ENCODE measurements around the gene HLCS.
"Not testable (repeated sequence)": the region's sequence is repeated elsewhere in the genome, so short reads cannot be mapped to it uniquely, and the experiment has no call there.

The HLCS gene

DNA sequence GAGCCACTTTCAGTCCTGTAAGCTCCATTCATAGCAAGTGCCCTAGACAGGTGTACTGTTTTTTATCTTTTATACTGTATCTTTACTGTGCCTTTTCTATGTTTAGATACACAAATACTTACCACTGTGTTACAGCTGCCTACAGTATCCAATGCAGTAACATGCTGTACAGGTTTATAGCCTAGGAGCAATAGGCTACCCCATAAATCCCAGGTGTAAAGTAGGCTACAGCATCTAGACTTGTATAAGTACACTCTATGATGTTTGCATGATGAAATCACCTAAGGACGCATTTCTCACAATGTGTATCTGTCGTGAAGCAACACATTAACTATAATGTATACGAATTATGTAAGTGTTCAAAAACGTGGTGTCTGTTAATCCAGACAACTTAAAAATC, 10.7 kb downstream of the HLCS start:
- no peak for DNase-seq

DNA sequence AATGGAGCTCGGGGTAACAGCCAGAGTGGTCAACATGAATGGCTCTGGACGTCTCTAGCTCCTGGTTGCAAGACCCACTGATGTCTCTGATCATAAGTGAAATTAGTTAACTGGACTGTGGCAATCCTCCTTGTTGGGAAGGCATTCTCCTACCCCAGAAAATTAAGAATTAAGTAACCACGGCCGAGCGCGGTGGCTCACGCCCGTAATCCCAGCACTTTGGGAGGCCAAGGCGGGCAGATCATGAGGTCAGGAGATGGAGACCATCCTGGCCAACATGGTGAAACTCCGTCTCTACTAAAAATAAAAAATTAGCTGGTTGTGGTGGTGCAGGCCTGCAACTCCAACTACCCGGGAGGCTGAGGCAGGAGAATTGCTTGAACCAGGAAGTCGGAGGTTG, 14.1 kb downstream of the HLCS start:
- not testable (repeated sequence) for DNase-seq

DNA sequence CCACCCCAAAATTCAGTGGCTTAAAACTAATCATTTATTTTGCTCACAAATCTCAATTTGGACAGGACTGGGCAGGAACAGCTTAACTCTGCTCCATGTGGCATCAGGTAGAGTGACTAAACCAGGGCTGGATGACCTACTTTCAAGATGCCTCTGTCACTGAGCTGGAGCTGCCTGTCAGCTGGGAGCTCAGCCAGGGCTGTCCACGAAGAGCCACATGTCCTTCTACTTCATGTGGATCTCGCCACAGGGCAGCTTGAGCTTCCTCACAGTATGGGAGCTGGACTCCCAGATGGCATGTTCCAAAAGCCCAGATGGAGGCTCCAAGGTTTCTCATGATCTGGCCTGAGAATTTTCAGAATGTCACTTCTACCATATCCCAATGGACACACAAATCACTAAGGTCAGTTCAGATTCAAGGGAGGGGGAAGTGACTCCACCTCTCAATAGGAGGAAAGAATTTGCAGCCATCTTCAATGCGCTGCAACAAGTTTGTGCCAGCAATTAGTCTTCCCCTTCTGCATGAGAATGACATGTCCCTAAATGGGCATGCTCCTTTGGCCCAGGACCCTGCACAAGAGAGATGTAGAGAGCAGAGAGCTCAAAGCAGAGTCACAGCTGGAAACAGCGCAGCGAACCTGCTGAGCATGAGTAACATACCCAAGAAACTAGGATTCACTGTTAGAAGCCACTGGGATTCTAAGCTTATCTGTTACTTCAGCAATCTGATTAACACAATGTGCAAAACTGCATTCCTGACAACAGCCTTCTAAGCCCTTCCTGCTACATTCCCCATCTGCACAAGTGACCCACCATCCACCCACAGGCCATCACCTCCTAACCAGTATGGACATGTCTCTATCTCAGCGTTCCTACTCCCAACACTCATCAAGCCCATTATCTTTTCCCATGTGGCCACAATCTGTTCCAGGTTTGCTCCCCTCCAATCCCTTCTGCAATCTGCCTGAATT, 17.0 kb downstream of the HLCS start:
- no peak for DNase-seq

DNA sequence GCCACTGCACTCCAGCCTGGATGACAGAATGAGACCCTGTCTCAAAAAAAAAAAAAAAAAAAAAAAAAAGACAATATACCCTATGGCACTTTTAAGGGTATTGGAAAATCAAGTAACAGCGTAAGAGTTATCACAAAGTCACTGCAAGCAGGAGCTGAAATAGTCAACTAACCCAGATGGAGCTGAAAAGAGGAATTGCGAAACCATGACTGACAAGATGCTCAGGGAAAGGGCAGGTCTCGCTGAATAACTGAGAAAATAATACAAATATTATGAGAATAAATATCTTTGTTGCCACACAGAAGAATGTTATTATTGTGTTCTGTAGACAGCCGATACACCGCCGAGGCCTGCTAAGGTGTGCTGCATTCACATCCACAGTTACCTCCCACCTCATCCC, 17.8 kb downstream of the HLCS start:
- DNase-seq, result no peak

DNA sequence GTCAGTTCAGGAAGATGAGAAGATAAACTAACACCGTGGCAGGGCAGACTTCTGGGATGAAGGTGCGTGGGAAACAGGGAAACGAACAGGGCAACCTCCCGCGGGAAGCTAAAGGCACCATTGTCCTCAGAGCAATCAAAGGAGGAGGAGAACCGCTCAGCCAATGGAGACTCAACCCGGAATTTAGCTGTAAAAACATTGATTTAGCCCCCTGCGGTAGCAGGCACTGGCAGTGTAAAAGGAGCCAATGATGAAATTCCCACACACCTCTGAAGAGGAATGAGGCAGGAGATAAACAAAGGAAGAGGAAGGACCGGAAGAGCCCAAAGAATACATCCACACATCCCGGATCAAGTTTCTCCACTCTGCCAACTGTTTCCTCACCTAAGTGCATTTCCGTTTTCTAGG, 19.5 kb downstream of the HLCS start:
- no peak for DNase-seq

DNA sequence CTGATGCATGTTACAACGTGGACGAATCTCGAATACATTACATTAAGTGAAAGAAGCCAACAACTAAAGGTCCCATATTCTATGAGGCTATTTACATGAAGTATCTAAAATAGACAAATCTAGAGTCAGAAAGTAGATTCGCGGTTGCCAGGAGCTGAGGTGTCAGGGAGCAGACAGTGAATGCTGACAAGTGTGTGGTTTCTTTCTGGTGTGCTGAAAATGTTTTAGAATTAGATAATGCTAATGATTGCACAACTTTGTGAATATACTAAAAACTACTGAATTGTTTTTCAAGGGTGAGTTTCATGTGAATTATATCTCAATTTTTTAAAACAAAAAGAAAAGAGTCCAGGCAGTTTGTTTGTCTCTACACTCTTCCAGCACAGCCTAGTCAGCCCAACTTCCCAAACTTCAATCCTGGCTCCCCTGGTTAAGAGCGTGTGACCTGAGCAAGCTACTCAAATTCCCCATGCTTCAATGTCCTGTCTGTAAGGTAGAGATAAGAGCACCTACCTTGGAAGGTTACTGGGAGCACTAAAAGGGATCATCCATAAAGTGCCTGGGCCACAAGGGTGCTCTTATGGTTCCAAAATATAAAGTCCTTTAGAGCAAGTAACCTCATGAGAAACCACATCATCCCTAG, 20.9 kb downstream of the HLCS start:
- no peak for DNase-seq

DNA sequence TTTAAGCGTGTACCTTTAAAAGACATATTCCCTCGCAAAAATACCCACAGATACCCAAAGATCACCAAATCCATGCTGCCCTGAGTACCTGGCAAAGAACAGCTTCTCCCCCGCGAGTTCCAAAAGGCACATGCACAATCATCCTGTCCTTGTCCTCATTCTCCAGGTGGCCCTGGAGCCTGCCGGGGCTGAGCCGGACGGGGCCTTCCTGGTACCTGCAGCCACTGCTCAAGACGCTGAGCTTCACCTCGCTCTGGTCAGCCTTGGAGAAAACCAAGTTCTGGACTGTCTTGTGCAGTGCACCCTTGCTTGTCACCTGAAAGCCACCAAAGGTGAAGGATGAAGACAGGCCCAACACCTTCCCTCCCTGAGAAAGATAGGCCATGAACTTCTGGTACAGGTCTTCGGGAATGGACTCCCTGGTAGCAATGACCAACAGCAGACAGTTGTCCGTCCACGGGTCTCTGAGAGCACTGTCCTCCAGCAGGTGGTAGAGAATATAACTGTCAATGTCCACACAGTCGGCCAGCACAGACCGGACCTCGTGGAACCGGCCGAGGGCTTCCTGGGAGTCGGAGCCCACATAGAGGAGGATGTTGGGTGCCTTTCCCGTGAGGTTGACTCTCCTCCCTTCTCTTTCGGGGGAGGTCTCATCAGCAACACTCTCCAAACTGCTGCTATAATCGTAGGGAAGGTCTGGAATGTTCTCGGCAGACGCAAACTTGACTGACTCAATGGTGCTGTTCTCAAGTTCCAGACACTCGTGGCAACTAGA, 29.9 kb downstream of the HLCS start:
- no peak for DNase-seq

DNA sequence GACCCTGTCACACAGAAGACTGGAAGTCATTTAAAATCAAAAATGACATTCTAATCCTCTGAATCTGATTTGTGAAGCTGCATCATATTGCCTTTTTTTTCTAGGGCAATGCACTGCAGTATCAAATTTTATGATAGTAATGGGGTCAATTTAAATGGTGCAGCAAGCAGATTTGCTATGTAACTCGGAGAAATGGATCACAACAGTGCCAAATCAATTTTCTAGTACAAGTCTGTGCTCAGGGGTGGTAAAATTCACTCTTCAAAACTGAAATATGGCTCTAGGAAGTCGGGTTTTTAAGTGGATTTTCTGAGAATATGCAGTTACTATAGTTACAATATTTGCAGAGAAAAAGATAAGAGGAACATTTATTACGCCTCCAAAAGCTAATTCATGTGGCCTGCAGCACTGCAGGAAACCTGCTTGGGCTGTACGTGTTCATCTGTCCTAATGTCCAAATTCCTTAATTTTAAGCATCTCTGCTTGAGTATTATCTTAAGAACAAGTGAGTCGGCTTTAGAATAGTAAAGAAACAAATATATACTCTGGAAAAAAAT, 31.5 kb downstream of the HLCS start:
- no peak for DNase-seq

DNA sequence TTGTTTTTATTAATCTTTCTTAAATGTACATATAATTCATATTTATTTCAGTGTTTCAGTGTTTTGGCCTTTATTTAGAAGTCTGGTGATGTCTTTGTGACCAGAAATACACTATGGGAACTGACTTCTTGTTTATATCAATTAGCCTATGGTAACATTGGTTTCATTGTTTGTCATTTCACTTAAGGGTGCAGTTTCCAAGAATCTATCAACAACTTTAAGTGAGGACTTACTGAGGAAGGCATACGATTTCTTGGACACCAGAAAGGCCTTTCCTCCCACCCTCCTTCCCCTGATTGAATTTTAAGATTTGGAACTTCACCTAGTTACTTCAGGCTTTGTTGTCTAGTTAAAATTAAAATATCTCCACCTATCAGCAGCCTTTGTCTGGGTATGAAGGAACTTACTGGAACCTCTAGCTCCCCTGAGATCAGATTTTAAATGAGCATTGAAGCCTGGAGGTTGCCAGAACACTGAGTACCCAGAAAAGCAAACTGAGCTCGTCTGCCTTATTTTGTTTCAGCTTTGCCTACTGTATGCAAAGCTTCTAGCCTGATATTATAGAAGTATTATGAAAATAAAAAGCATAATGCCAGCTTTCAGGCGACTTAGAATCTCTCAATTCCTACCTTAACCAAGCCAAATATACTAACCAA, 34.2 kb downstream of the HLCS start:
- DNase-seq, result no peak

DNA sequence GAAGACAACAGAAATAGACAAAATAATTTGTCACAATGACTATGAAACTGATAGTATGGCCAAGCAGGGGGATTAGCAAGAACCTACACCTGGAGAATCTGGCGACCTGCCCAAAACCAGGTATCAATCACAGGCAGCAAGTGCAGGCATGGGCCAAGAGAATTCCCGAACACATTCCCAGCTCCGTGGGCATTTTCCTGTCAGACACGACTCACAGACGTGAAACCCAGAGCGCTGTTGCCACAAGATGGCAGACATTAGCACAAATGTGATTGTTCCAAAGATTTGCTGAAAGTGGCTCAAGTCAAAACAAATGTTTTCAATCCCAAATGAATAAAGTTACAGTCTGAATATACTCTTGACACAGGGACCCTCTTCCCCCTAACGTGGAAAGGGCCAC, 36.8 kb downstream of the HLCS start:
- DNase-seq, result no peak

DNA sequence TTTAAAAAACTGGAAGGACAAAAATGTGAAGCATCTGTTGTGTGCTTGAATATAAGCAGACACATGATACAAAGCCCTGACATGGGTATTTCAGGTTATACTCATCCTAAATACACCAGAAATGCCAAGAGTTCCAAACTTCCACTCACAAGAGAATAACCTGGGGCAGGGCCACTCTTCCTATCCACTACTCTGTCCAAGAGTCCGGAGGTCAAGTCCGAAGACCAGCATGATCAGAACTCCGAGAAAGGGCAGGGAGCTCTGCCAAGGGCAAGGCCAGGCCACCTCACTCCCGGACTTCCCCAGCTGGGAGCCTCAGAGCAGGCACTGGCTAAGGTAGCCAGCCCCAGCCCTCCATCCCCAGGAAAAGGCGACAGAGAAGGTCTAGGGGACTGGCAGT, 37.5 kb downstream of the HLCS start:
- DNase-seq, result no peak

DNA sequence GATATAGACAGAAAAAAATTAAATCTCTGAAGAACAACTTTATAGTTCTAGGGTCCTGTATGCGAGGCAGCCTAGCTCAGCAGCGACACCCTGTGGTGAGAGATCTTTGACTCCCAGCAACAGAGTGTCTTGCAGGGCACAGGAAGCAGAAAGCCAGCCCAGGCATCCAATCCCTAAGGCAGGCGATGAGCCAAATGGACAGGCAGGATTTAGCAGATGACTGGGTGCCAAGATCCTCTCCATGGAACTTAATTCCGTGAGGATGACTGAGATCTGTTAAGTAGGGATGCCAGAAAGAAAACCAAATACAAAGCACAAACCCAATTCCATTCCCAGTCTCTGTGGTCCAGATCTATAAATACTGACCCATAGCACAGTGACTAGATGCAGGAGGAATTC, 38.8 kb downstream of the HLCS start:
- peak; percentile 93 for DNase-seq

DNA sequence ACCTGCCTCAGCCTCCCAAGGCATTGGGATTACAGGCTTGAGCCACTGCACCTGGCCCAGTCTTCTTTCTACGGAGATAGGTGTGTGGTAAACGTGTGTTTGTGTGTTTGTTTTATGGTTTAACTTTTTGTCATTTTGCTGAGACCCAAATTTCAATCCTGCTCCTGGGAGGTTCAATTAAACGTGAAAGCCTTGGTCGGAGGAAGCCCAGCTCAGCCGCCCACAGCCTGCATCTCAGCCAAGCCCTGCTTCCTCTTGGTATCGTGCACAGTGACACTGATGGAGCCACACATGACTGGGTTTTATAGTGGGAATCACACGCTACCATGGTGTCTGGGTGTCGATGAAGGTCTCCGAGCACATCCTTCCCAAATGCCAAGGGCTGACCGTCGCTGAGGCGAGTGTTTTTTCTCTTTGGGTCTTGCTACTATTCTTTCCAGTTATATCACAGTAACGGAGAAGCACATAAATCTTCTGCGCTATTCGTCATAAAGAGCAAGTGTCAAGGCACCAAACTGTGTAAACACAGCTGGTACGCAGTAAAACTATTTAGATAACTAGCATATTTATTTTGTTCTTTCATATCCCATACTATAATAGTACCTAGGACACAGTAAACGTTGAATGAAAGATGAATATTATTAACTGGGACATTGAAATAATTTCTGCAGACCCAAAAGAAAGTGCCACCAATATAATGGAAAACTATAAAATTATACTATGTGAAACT, 39.3 kb downstream of the HLCS start:
- DNase-seq, result no peak

DNA sequence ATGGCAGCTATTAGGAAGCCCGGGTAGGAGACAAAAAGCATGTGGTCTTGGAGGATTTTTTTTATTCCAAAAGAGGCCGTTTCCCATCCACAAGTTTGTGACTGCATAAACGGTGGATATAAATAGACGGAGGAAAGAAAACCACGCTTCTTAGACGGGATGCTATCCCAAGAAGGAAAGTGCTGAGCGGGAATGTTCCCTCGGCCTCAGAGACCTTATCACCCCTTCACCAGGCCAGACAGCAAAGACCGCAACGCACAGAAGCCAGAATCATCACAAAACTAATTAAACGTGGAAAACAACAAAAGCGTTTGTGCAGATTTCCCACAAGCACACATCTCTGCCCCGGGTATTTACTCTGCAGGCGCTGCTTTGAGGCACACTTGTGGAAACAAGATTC, 43.2 kb downstream of the HLCS start:
- DNase-seq, result no peak

DNA sequence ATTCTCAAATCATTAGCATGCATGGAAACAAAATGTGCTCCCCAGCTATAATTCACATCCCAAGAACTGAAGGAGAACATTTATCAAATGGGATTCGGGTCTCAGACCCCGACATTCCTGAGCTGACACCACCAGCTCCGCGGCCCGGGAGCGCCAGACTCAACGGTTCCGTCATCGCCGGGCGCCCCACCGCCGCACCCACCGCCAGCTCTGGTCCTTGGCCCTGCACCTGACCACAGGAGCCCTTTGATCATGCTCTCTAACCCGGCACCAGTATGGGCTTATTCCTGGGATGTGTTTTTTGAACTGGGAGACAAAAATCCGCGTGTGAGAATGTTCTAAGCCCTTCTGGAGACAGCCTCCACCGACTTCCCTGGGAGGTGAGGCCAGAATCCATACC, 43.6 kb downstream of the HLCS start:
- DNase-seq, result no peak

DNA sequence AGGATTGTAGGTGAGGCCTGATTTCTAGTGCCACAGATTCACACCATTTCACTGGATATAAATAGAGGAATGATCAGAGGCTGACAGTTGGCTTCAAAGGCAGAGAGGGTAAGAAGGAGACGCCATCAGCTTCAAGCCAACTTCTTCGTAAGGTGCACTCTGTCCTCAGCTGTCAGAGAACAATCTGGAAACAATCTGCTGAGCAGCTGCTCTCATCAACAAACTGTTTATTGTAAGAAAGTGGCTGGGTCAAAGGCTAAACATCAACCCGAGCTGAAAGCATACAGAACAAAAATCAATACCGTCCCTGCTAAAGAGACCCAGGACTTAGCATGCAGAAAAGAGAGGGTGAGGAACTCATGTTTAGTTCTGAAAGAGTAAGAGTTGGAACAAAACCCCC, 48.2 kb downstream of the HLCS start:
- DNase-seq, result peak; percentile 35

DNA sequence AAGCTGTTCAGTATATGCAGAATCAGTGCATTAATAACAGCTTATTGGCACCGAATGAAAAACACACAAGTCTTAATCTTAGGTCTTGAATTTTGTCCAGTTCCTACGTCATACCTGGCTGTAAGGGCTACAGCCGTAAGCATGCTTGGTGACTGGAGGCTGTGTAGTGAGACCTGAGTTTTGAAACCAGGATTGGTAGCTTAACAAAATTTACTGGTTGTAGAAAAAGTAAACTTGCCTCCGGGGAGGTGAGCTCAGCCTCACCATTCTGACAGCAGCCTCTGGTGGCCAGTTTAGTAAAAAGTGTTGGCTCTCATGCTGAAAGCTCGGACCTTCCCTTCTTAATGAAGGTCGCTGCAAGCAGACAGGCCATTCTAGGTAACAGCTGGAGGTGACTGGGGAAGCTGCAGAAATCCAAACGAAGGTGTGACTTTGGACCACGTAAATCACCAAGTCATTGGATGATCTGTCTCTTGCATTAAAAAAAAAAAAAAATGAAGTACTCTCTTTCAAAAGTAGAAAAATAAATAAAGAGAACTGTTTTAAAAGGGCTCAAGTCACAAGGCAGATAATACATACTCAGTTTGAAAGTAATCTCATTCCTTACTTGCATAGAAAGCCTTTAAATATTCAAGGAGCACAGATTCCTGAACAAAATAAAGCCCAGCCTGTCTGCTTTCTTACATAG, 48.9 kb downstream of the HLCS start:
- peak; percentile 44 for DNase-seq

DNA sequence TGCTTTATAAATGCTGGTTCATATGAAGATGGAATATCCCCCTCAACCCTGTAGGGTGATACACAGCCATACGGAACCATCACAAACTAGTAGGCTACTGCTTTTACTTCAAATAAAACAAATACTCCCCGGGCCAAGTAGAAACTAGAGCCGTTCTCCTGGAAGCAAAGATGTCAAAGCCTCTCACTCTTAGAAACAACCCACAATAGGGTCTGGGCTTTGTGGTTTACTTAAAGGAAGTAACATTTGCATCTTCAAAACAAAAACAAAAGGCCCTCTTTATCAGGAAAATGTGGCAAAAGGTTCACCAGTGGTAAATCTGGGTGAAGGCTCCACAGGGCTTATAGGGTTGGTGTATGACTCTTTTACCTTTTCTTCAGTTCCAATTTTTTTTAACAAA, 49.8 kb downstream of the HLCS start:
- DNase-seq, result no peak

DNA sequence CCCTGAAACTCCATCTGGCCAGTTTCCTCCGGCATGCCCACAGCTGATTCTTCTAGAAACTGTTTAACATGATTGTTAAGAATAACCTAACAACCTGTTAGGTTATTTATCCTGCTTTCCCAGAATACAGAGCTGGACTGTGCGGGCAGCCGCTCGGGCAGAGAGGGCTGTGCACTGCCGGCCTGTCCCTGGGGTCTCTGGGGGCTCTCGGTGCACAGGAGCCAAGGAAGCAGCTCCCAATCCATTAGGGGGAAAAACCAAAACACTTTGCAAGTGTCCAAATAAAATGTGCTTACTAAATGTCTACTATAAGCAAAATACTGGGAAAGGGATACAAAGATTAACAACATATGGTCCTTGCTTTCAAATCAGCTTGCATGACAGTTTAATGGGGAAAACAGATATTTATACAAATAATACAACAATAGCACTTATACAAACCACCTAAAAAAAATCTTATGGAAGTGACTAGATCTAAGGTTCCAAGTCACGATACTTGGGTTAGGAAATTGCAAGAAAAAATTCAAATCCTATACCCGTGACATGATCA, 50.7 kb downstream of the HLCS start:
- no peak for DNase-seq

DNA sequence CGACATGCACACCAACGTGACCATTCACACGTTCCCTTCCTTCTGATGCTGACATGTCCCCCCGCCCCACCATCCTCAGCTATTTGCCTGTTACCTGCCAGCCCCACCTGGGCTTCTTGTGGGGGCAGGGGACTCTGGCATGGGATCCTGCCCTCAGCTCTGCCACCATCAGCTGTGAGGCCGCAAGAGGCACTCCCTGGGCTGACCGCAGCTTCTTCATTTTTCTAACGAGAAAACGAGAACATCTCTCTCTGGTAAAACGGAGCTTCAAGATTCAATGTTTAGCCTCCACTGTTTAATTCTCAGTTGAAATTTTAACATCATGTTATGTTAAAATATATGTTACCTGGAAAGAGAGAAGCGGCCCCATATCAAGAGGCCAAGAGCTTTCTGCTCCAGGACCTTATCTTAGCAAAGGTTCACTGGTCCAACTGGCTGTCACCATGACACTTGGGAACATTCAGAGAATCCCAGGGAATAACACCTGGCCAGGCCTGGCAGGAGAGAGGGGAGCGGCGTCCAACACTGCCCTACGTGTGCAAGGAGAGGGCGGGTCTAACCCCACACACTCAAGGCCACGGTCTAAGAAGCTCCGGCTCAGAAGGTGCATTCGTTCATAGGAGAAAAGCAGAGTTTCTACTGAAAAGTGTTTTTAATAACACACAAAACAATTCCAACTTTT, 51.3 kb downstream of the HLCS start:
- no peak for DNase-seq
